ENCODE results near the gene VPS33A. TPM values are rescaled to one million over a fixed set of nuclear protein-coding genes. Genes with fewer than 3 reads are reported as not detected.
"Not testable (repeated sequence)": the region's sequence is repeated elsewhere in the genome, so short reads cannot be mapped to it uniquely, and the experiment has no call there.

Gene VPS33A
- total RNA-seq, 4 donors from 2014 or later = 16.1 to 27.1 (median 20.5) TPM

GRCh38 chr12:122265476-122265875, 818 bp downstream of the VPS33A start:
- H3K9me3 ChIP-seq = no peaks in the 10 kb centered on the region
- DNase-seq = no peak
- H3K36me3 ChIP-seq = peaks cover 0 to 38% of the 10 kb centered on the region in 2 donors
- H3K4me3 ChIP-seq = peak overlapping the region; percentile 86 to 100 (median 93)
- TF ChIP-seq CTCF (IDR thresholded peaks at IDR 0.05 in 4 of 5, conservative IDR thresholded peaks at IDR 0.05 in 1 of 5) (no peak), POLR2A (IDR thresholded peaks at IDR 0.05) (no peak)
- in situ Hi-C loops (cut with MboI; ENCODE audit: low sequenced_read_pairs in 4 of 4) = no loop called here
- peak overlapping the region; percentile 88 to 96 (median 93) for H3K27ac ChIP-seq
- no peak for ATAC-seq
- intact Hi-C loops (cut with DNase I; ENCODE audit: low total_unique reads) = loop anchor here (5.0 kb wide), 1 partner anchor 38 kb away; the partner anchor contains the start of gene DIABLO
- peaks cover 14% of the 10 kb centered on the region in 2 donors for H3K4me1 ChIP-seq
- no peaks in the 10 kb centered on the region for H3K27me3 ChIP-seq

GRCh38 chr12:122260735-122261134, 5.6 kb downstream of the VPS33A start:
- peaks cover 0 to 81% of the 10 kb centered on the region in 2 donors for H3K36me3 ChIP-seq
- ATAC-seq; H3K27me3 ChIP-seq; H3K9me3 ChIP-seq; intact Hi-C loops (cut with DNase I; ENCODE audit: low total_unique reads); DNase-seq; H3K4me1 ChIP-seq; in situ Hi-C loops (cut with MboI; ENCODE audit: low sequenced_read_pairs in 4 of 4); H3K4me3 ChIP-seq; H3K27ac ChIP-seq: not testable (repeated sequence)

- in situ Hi-C loops (cut with MboI; ENCODE audit: low sequenced_read_pairs in 4 of 4) = not testable (repeated sequence)
Observed at GRCh38 chr12:122258939-122259338, 7.4 kb downstream of the VPS33A start.

GRCh38 chr12:122258462-122258861, 7.8 kb downstream of the VPS33A start:
- H3K4me1 ChIP-seq; ATAC-seq; in situ Hi-C loops (cut with MboI; ENCODE audit: low sequenced_read_pairs in 4 of 4); intact Hi-C loops (cut with DNase I; ENCODE audit: low total_unique reads); H3K27ac ChIP-seq; DNase-seq; H3K27me3 ChIP-seq; H3K9me3 ChIP-seq; H3K4me3 ChIP-seq: not testable (repeated sequence)
- peaks cover 0 to 76% of the 10 kb centered on the region in 2 donors for H3K36me3 ChIP-seq

More at GRCh38 chr12:122258939-122259338, 7.4 kb downstream of the VPS33A start:
- ATAC-seq; H3K27me3 ChIP-seq; H3K4me1 ChIP-seq; H3K4me3 ChIP-seq; DNase-seq; H3K9me3 ChIP-seq; H3K27ac ChIP-seq; intact Hi-C loops (cut with DNase I; ENCODE audit: low total_unique reads): not testable (repeated sequence)
- peaks cover 0 to 81% of the 10 kb centered on the region in 2 donors for H3K36me3 ChIP-seq

GRCh38 chr12:122250536-122250935, 15.8 kb downstream of the VPS33A start:
- intact Hi-C loops (cut with DNase I; ENCODE audit: low total_unique reads) = no loop called here
- no peak overlapping the region for H3K4me3 ChIP-seq
- peaks cover 0 to 14% of the 10 kb centered on the region in 2 donors for H3K36me3 ChIP-seq
- no peak overlapping the region for H3K27ac ChIP-seq
- no peaks in the 10 kb centered on the region for H3K27me3 ChIP-seq
- peaks cover 0 to 6% of the 10 kb centered on the region in 2 donors for H3K4me1 ChIP-seq
- TF ChIP-seq CTCF (IDR thresholded peaks at IDR 0.05 in 4 of 5, conservative IDR thresholded peaks at IDR 0.05 in 1 of 5) (no peak), POLR2A (IDR thresholded peaks at IDR 0.05) (no peak)
- ATAC-seq = no peak
- no peaks in the 10 kb centered on the region for H3K9me3 ChIP-seq
- DNase-seq = no peak
- in situ Hi-C loops (cut with MboI; ENCODE audit: low sequenced_read_pairs in 4 of 4) = no loop called here

GRCh38 chr12:122250047-122250446, 16.2 kb downstream of the VPS33A start:
- Histone ChIP-seq H3K4me3 (no peak overlapping the region), H3K36me3 (peaks cover 0 to 14% of the 10 kb centered on the region in 2 donors), H3K9me3 (no peaks in the 10 kb centered on the region), H3K27ac (no peak overlapping the region), H3K27me3 (no peaks in the 10 kb centered on the region), H3K4me1 (peaks cover 0 to 6% of the 10 kb centered on the region in 2 donors)
- no peak for ATAC-seq
- TF ChIP-seq POLR2A (IDR thresholded peaks at IDR 0.05) (no peak), CTCF (IDR thresholded peaks at IDR 0.05 in 4 of 5, conservative IDR thresholded peaks at IDR 0.05 in 1 of 5) (no peak)
- in situ Hi-C loops (cut with MboI; ENCODE audit: low sequenced_read_pairs in 4 of 4) = no loop called here
- intact Hi-C loops (cut with DNase I; ENCODE audit: low total_unique reads) = no loop called here
- DNase-seq = no peak
